HG03139 (cell line): Measurements from ENCODE around the gene RAP1GAP2.
"Not testable (repeated sequence)": the region's sequence is repeated elsewhere in the genome, so short reads cannot be mapped to it uniquely, and the experiment has no call there.

Experiments
- ATAC-seq: cut with Tn5 transposase; IDR thresholded peaks from one replicate; pipeline ENCODE4 v1.9.1; 2021; ENCODE audit not compliant: unreplicated experiment

The RAP1GAP2 gene

GRCh38 chr17:2990396-2990795 lies 194.2 kb downstream of the RAP1GAP2 start:
- no peak for ATAC-seq

- ATAC-seq: not testable (repeated sequence)
Measured at GRCh38 chr17:2991396-2992180, 195.3 kb downstream of the RAP1GAP2 start.

- ATAC-seq: no peak
Measured at GRCh38 chr17:2994441-2994840, 198.2 kb downstream of the RAP1GAP2 start.

GRCh38 chr17:2995377-2995776 lies 199.1 kb downstream of the RAP1GAP2 start:
- ATAC-seq: no peak

- ATAC-seq: no peak
Measured at GRCh38 chr17:2995886-2996809, 199.9 kb downstream of the RAP1GAP2 start.

GRCh38 chr17:2996810-2997670 lies 200.8 kb downstream of the RAP1GAP2 start:
- no peak for ATAC-seq

- not testable (repeated sequence) for ATAC-seq
Measured at GRCh38 chr17:2998469-2998901, 202.2 kb downstream of the RAP1GAP2 start.

- peak; percentile 56 for ATAC-seq
Measured at GRCh38 chr17:3002538-3003295, 206.5 kb downstream of the RAP1GAP2 start.

- ATAC-seq: no peak
Measured at GRCh38 chr17:3003296-3004149, 207.3 kb downstream of the RAP1GAP2 start.

GRCh38 chr17:3004150-3004801 lies 208.0 kb downstream of the RAP1GAP2 start:
- no peak for ATAC-seq

GRCh38 chr17:3004925-3005324 lies 208.7 kb downstream of the RAP1GAP2 start:
- no peak for ATAC-seq

- no peak for ATAC-seq
Measured at GRCh38 chr17:3005696-3006095, 209.5 kb downstream of the RAP1GAP2 start.

GRCh38 chr17:3006801-3007200 lies 210.6 kb downstream of the RAP1GAP2 start:
- ATAC-seq: no peak

- no peak for ATAC-seq
Measured at GRCh38 chr17:3007651-3008121, 211.4 kb downstream of the RAP1GAP2 start.

- ATAC-seq: no peak
Measured at GRCh38 chr17:3008336-3009288, 212.4 kb downstream of the RAP1GAP2 start.

GRCh38 chr17:3009411-3009920 lies 213.2 kb downstream of the RAP1GAP2 start:
- no peak for ATAC-seq

- no peak for ATAC-seq
Measured at GRCh38 chr17:3011891-3012290, 215.7 kb downstream of the RAP1GAP2 start.
